NCI-H524 treated with DMSO at 0.1 percent for 48 hours (cell line): Measurements from ENCODE around the gene RIT2.

Experiments
- DNase-seq: peaks from one replicate; lab custom pipeline; 2025; lab: John Stamatoyannopoulos, UW

Gene RIT2

GRCh38 chr18:43081396-43081795 lies 34.1 kb downstream of the RIT2 start:
- DNase-seq, result no peak

- no peak for DNase-seq
Measured at GRCh38 chr18:43080671-43081070, 34.8 kb downstream of the RIT2 start.

- no peak for DNase-seq
Measured at GRCh38 chr18:43079422-43079821, 36.1 kb downstream of the RIT2 start.

GRCh38 chr18:43078478-43079092 lies 36.9 kb downstream of the RIT2 start:
- no peak for DNase-seq

- DNase-seq, result no peak
Measured at GRCh38 chr18:43077510-43078308, 37.8 kb downstream of the RIT2 start.

GRCh38 chr18:43073771-43074170 lies 41.7 kb downstream of the RIT2 start:
- DNase-seq, result no peak

- no peak for DNase-seq
Measured at GRCh38 chr18:43068781-43069180, 46.7 kb downstream of the RIT2 start.

- DNase-seq, result no peak
Measured at GRCh38 chr18:43067570-43067969, 47.9 kb downstream of the RIT2 start.

GRCh38 chr18:43061816-43062215 lies 53.7 kb downstream of the RIT2 start:
- no peak for DNase-seq

GRCh38 chr18:43061318-43061717 lies 54.2 kb downstream of the RIT2 start:
- DNase-seq, result no peak

GRCh38 chr18:43060020-43060419 lies 55.5 kb downstream of the RIT2 start:
- DNase-seq, result no peak

GRCh38 chr18:43054815-43055519 lies 60.5 kb downstream of the RIT2 start:
- no peak for DNase-seq

- no peak for DNase-seq
Measured at GRCh38 chr18:43049021-43049420, 66.5 kb downstream of the RIT2 start.

GRCh38 chr18:43046322-43046721 lies 69.2 kb downstream of the RIT2 start:
- DNase-seq, result no peak

GRCh38 chr18:43043626-43044025 lies 71.9 kb downstream of the RIT2 start:
- DNase-seq, result no peak

GRCh38 chr18:43040281-43040680 lies 75.2 kb downstream of the RIT2 start:
- no peak for DNase-seq

GRCh38 chr18:43034683-43035500 lies 80.6 kb downstream of the RIT2 start:
- no peak for DNase-seq

GRCh38 chr18:43031169-43031568 lies 84.3 kb downstream of the RIT2 start:
- no peak for DNase-seq

GRCh38 chr18:43029414-43029813 lies 86.1 kb downstream of the RIT2 start:
- DNase-seq, result no peak

- DNase-seq, result no peak
Measured at GRCh38 chr18:43022874-43023273, 92.6 kb downstream of the RIT2 start.

GRCh38 chr18:43017622-43018021 lies 97.9 kb downstream of the RIT2 start:
- no peak for DNase-seq

- DNase-seq, result no peak
Measured at GRCh38 chr18:43013486-43013885, 102.0 kb downstream of the RIT2 start.
